Measurements from ENCODE around the gene HYDIN.

- TF ChIP-seq POLR2A (IDR thresholded peaks at IDR 0.05; ENCODE audit: borderline replicate concordance, extremely low read depth, insufficient read depth, insufficient read length) (no peak), YY1 (IDR thresholded peaks at IDR 0.05; ENCODE audit: extremely low read depth, insufficient replicate concordance, low read depth, low read length) (peak; percentile 73), CTCF (IDR thresholded peaks at IDR 0.05 in 2 of 3, conservative IDR thresholded peaks at IDR 0.05 in 1 of 3; ENCODE audit: borderline replicate concordance in 1 of 3, insufficient read depth in 1 of 3, low read depth in 2 of 3, low read length in 2 of 3) (no peak), TCF7L2 (IDR thresholded peaks at IDR 0.05; ENCODE audit: borderline replicate concordance, extremely low read depth, insufficient read depth, insufficient read length) (peak; percentile 43), EZH2 (IDR thresholded peaks at IDR 0.05) (no peak), EZH2phosphoT487 (IDR thresholded peaks at IDR 0.05; ENCODE audit: borderline replicate concordance) (no peak)
- TF ChIP-seq, protein P1, sequence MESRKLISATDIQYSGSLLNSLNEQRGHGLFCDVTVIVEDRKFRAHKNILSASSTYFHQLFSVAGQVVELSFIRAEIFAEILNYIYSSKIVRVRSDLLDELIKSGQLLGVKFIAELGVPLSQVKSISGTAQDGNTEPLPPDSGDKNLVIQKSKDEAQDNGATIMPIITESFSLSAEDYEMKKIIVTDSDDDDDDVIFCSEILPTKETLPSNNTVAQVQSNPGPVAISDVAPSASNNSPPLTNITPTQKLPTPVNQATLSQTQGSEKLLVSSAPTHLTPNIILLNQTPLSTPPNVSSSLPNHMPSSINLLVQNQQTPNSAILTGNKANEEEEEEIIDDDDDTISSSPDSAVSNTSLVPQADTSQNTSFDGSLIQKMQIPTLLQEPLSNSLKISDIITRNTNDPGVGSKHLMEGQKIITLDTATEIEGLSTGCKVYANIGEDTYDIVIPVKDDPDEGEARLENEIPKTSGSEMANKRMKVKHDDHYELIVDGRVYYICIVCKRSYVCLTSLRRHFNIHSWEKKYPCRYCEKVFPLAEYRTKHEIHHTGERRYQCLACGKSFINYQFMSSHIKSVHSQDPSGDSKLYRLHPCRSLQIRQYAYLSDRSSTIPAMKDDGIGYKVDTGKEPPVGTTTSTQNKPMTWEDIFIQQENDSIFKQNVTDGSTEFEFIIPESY (IDR thresholded peaks at IDR 0.05; ENCODE audit: extremely low read depth, insufficient replicate concordance, low read length), result peak; percentile 84
These were observed 451.6 kb downstream of the HYDIN start for GRCh38 chr16:70778901-70779309.
